ENCODE data around the gene NHEJ1. TPM values are rescaled to one million over a fixed set of nuclear protein-coding genes. Genes with fewer than 3 reads are reported as not detected.

NHEJ1 gene
- total RNA-seq, 6 experiments from 2014 or later: 5.8 to 16.7 (median 10.9) TPM

DNA sequence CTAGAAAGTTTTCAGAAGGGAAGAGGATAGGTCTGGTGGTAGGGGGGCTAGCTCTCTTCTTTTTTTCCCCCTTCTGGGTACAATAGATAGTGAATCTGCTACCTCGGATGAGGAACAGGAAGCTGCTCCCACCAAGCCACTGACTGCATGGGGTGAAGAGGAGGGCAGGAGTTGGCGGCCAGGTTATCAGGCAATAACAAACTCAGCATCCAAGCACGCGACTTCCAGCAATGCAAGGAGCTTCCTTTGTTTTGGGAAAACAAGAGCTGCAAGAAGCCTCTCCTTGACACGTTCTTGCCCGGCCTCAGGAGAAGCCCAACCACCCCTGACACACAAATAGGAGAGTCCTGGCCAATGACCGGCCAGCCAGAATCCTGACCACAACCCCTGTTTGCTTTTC lies 32.2 kb downstream of the NHEJ1 start:
- WGBS (ENCODE audit: insufficient coverage, low coverage, low lambda C conversion rate, missing lambda C conversion rate): 35% methylated on average over 4 of the region's 7 CpGs

GRCh38 chr2:219127037-219127635 lies 33.5 kb downstream of the NHEJ1 start:
- ATAC-seq (peak in 2 of 4 donors; percentile 5 to 8), DNase-seq (no peak)
- peaks cover 0 to 57% (median 30%) of the 10 kb centered on the region in 4 donors for H3K4me1 ChIP-seq
- 20% methylated on average over 2 of the region's 2 CpGs for WGBS (ENCODE audit: insufficient coverage, low coverage, low lambda C conversion rate, missing lambda C conversion rate)
- TF ChIP-seq CTCF (IDR thresholded peaks at IDR 0.05) (no peak), POLR2A (IDR thresholded peaks at IDR 0.05) (no peak)
- H3K4me3 ChIP-seq: no peak overlapping the region
- H3K27ac ChIP-seq: peak overlapping the region in 2 of 3 donors; percentile 75 to 88
- intact Hi-C loops (cut with DNase I): no loop called here
- H3K27me3 ChIP-seq: no peaks in the 10 kb centered on the region
- no peaks in the 10 kb centered on the region for H3K9me3 ChIP-seq
- H3K36me3 ChIP-seq: no peaks in the 10 kb centered on the region

More for the DNA sequence above, 32.2 kb downstream of the NHEJ1 start:
- DNase-seq (peak in 1 of 3 donors; percentile 53), ATAC-seq (peak in 2 of 4 donors; percentile 6 to 33)
- Histone ChIP-seq H3K36me3 (no peaks in the 10 kb centered on the region), H3K27ac (no peak overlapping the region), H3K4me1 (peaks cover 0 to 49% (median 23%) of the 10 kb centered on the region in 4 donors), H3K9me3 (no peaks in the 10 kb centered on the region), H3K4me3 (no peak overlapping the region), H3K27me3 (no peaks in the 10 kb centered on the region)
- intact Hi-C loops (cut with DNase I): no loop called here
- no peak for TF ChIP-seq CTCF (IDR thresholded peaks at IDR 0.05)
- no peak for TF ChIP-seq POLR2A (IDR thresholded peaks at IDR 0.05)

GRCh38 chr2:219126555-219126954 lies 34.1 kb downstream of the NHEJ1 start:
- Histone ChIP-seq H3K27ac (peak overlapping the region in 2 of 3 donors; percentile 75 to 88), H3K9me3 (no peaks in the 10 kb centered on the region), H3K27me3 (no peaks in the 10 kb centered on the region), H3K36me3 (no peaks in the 10 kb centered on the region), H3K4me3 (no peak overlapping the region), H3K4me1 (peaks cover 0 to 55% (median 30%) of the 10 kb centered on the region in 4 donors)
- TF ChIP-seq POLR2A (IDR thresholded peaks at IDR 0.05) (no peak), CTCF (IDR thresholded peaks at IDR 0.05) (no peak)
- WGBS (ENCODE audit: insufficient coverage, low coverage, low lambda C conversion rate, missing lambda C conversion rate): 27% methylated on average over 3 of the region's 3 CpGs
- no peak for DNase-seq
- ATAC-seq: peak; percentile 30 to 70 (median 54)
- intact Hi-C loops (cut with DNase I): no loop called here

- peak overlapping the region in 1 of 3 donors; percentile 27 for H3K4me3 ChIP-seq
- WGBS (ENCODE audit: insufficient coverage, low coverage, low lambda C conversion rate, missing lambda C conversion rate): 36% methylated on average over 1 of the region's 1 CpG
- peak overlapping the region; percentile 41 to 88 (median 75) for H3K27ac ChIP-seq
- ATAC-seq (no peak), DNase-seq (no peak)
- no peaks in the 10 kb centered on the region for H3K9me3 ChIP-seq
- H3K4me1 ChIP-seq: peaks cover 0 to 55% (median 27%) of the 10 kb centered on the region in 4 donors
- TF ChIP-seq POLR2A (IDR thresholded peaks at IDR 0.05) (no peak), CTCF (IDR thresholded peaks at IDR 0.05) (no peak)
- H3K27me3 ChIP-seq: no peaks in the 10 kb centered on the region
- no peaks in the 10 kb centered on the region for H3K36me3 ChIP-seq
- intact Hi-C loops (cut with DNase I): no loop called here
These were observed 34.7 kb downstream of the NHEJ1 start for GRCh38 chr2:219125886-219126270.
